ENCODE results near the gene DNAH14. TPM values are rescaled to one million over a fixed set of nuclear protein-coding genes. Genes with fewer than 3 reads are reported as not detected.

DNAH14 gene
- total RNA-seq, 1 experiment from 2014 or later, result 33.2 TPM

- Histone ChIP-seq H3K4me2 (ENCODE audit: low read length) (no peak overlapping the region), H3K9me2 (ENCODE audit: insufficient read depth) (no peaks in the 10 kb centered on the region), H3K4me1 (ENCODE audit: control insufficient read depth in 1 of 2, insufficient read depth in 2 of 2, low read length in 2 of 2) (no peaks in the 10 kb centered on the region), H3K27me3 (ENCODE audit: insufficient read depth, low read length) (no peaks in the 10 kb centered on the region), H3K4me3 (replicated peaks in 1 of 2; ENCODE audit: low read depth in 1 of 2, low read length in 2 of 2) (no peak overlapping the region), H3K9me3 (ENCODE audit: control insufficient read depth in 1 of 2, insufficient read depth in 1 of 2, low read depth in 1 of 2, low read length in 2 of 2) (no peaks in the 10 kb centered on the region), H3K27ac (ENCODE audit: low read depth, low read length) (no peak overlapping the region), H3K9ac (ENCODE audit: low read length) (no peak overlapping the region), H3K36me3 (ENCODE audit: control insufficient read depth in 1 of 2, insufficient read depth in 2 of 2, low read length in 2 of 2) (no peaks in the 10 kb centered on the region), H2AFZ (ENCODE audit: low read depth, low read length, poor library complexity, severe bottlenecking) (no peak overlapping the region), H3K79me2 (ENCODE audit: insufficient read depth, low read length) (no peaks in the 10 kb centered on the region), H4K20me1 (ENCODE audit: insufficient read depth) (no peaks in the 10 kb centered on the region)
- CTCF ChIA-PET, result interaction anchor here (0.6 kb wide), 1 partner anchor 671 kb away, joined by 4 read pairs; no protein-coding TSS in a partner anchor
- ATAC-seq, result no peak
- no TSS peak for BruUV-seq (replicated peaks)
- RAD21 ChIA-PET (ENCODE audit: low non-redundant PET in 1 of 2, low total read pairs in 2 of 2, uncharacterized antibody in 2 of 2, unreplicated experiment in 2 of 2), result no interaction called here
- intact Hi-C loops (cut with micrococcal nuclease), result no loop called here
- DNase-seq (ENCODE audit: low read depth, low spot score), result no peak
- POLR2A ChIA-PET, result no interaction called here
- TF ChIP-seq CBX3 (IDR thresholded peaks at IDR 0.05; ENCODE audit: low read depth) (no peak), CEBPB (IDR thresholded peaks at IDR 0.05; ENCODE audit: low read depth) (no peak), RAD21 (IDR thresholded peaks at IDR 0.05; ENCODE audit: low read depth) (no peak), SRF (IDR thresholded peaks at IDR 0.05; ENCODE audit: low read depth) (no peak), REST (IDR thresholded peaks at IDR 0.05; ENCODE audit: low read depth) (no peak), SIN3A (IDR thresholded peaks at IDR 0.05; ENCODE audit: low read depth) (no peak), FOSL1 (IDR thresholded peaks at IDR 0.05; ENCODE audit: low read depth) (no peak), EZH2phosphoT487 (IDR thresholded peaks at IDR 0.05; ENCODE audit: borderline replicate concordance) (no peak)
- TF ChIP-seq, protein P1, sequence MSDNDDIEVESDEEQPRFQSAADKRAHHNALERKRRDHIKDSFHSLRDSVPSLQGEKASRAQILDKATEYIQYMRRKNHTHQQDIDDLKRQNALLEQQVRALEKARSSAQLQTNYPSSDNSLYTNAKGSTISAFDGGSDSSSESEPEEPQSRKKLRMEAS (IDR thresholded peaks at IDR 0.05), result no peak
Measured at GRCh38 chr1:225371366-225372010, 442.0 kb downstream of the DNAH14 start.
